HG03045 (cell line): ENCODE measurements around the gene ARFGAP2.

Experiments used
- ATAC-seq: cut with Tn5 transposase; IDR thresholded peaks from one replicate; pipeline ENCODE4 v1.9.1; 2021; ENCODE audit warnings: mild to moderate bottlenecking, moderate library complexity; ENCODE audit not compliant: unreplicated experiment

Gene ARFGAP2

GRCh38 chr11:47171856-47172255, 4.8 kb downstream of the ARFGAP2 start:
- ATAC-seq: no peak

- no peak for ATAC-seq
These were observed 5.4 kb downstream of the ARFGAP2 start for GRCh38 chr11:47171061-47171838.

- no peak for ATAC-seq
These were observed 10.3 kb downstream of the ARFGAP2 start for GRCh38 chr11:47166368-47166767.

- no peak for ATAC-seq
These were observed 11.3 kb downstream of the ARFGAP2 start for GRCh38 chr11:47165253-47165840.

DNA sequence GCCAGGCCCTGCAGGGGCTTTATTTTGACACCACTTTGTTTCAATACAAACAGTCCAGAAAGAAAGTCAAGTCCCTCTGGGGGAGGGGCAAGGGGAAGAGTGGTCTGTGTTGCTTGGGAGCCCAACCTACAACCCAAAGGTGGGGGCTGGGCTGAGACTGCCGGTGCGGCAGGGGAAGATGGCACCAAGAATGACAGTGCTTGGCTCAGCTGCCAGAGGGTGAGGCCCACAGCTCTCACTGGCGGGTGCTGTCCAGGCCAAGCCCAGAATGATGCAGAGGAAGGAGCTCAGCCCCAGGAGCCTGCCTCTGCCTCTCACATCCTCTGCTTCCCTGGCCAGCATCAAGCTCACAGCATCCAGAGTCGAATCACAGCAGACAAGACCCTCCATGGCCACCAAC, 12.4 kb downstream of the ARFGAP2 start:
- ATAC-seq: no peak

DNA sequence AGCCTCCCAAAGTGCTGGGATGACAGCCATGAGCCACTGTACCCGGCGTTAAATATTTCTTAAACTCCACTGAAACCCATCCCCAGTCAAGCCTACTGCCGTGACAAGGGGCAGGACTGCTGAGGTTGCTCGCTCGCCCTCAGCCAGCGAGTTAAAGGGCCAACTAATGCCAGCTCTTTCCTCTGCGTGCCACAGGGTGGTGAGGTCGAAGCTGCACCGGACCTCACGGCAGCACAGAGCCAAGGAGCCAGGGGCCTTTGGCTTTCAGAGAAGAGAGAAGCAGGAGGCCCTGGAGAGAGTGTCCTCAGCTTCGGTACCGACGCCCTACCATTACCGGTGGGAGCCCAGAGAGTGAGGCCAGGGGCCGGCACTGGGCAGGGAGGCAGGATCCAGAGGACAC, 12.8 kb downstream of the ARFGAP2 start:
- no peak for ATAC-seq

DNA sequence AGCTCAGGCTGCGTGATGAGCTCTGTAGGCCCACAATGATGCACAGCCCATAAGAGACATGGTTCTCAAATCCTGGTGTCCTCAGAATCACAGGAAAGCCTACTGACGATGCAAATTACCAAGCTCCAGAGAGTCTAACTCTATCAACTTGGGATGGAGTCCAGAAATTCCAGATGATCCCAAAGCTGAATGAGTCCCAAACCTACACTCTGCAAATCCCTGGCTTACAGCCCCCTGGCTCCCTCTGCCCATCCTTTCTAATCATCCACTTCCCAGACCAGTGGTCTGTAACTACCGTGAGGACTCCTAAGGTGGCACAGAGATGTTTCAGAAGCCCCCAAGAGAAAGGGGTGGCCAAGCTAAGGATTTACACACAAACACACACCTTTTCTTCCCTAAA, 13.5 kb downstream of the ARFGAP2 start:
- ATAC-seq: no peak

GRCh38 chr11:47162426-47162825, 14.3 kb downstream of the ARFGAP2 start:
- ATAC-seq: no peak

- no peak for ATAC-seq
These were observed 14.8 kb downstream of the ARFGAP2 start for GRCh38 chr11:47161890-47162289.

DNA sequence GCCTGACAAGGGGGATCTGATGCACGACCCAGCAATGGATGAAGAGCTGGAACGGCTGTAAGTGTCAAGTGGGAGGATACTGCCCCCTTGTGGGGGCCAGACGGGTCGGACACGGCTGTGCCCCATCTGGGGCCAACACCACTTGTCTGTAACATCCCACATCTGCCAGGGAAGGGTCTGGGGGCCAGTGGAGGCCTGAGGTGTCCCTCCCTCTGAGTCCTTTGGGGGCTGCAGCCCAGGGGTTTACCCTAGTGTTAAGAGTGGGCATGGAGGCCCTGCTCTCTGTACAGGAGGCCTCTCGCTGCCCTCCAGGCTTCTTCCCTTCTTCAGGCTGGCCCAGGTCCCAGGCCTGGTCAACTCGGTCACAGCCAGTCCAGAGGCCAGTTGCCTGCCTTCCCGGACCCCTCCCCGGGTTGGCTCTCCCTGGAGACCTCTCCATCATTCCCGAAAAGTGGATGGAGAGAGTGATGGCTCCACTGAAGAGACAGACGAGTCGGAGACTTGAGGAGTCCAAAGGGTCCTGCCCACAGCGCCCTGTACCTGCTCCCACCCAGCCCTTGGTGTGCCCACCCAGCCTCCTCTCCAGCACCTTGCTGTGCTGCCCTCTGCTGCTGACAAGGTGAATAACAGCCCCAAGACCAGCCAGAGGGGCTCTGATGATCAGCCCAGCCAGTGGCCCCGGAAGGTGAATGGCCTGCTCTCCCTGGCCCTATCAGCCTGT, 15.4 kb downstream of the ARFGAP2 start:
- ATAC-seq: no peak

- ATAC-seq: no peak
These were observed 15.9 kb downstream of the ARFGAP2 start for GRCh38 chr11:47160753-47161133.

GRCh38 chr11:47158242-47158641, 18.4 kb downstream of the ARFGAP2 start:
- ATAC-seq: no peak

DNA sequence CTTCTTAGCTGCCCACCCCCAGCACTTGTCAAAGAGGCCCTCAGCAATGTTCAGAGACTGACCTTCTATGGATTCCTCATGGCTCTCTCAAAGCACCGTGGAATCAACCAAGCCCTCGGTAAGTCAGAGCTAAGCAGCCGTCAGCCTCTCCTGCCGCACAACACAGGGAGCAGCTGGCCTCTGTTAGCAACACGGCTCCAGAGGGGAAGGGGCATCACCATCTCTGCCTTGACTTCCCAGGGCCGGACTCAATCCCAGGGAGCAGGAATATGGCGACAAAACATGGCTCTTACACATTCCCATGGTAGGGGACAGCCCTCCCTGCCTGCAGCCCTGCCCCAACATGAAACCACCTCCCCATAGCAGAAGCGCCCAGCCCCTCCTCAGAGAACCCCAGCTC, 18.9 kb downstream of the ARFGAP2 start:
- no peak for ATAC-seq

GRCh38 chr11:47156951-47157350, 19.7 kb downstream of the ARFGAP2 start:
- no peak for ATAC-seq

- no peak for ATAC-seq
These were observed 20.3 kb downstream of the ARFGAP2 start for GRCh38 chr11:47156333-47156732.

DNA sequence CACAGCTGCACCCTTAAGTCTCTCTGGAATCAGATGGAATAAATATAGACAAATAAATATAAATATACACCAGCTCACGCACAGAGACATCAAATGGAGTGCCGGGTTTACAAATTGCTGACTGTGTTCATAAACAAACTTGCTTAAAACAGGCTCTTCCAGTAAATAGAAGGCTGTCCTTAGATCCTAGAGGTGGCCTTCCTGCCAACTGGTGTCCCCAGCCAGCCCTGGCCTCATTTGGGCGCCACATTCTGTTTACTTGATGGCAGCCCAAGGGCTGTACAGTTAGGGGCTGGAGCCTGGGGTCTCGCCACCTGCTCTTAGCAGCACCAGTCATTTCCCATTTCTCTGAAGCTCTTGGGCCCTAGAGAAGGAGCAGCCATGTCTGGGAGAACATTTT, 20.8 kb downstream of the ARFGAP2 start:
- ATAC-seq: no peak

GRCh38 chr11:47154616-47155570, 21.8 kb downstream of the ARFGAP2 start:
- no peak for ATAC-seq

GRCh38 chr11:47152953-47153950, 23.4 kb downstream of the ARFGAP2 start:
- ATAC-seq: no peak

- no peak for ATAC-seq
These were observed 24.3 kb downstream of the ARFGAP2 start for GRCh38 chr11:47152126-47152952.
